ENCODE results near the gene ST6GAL2.

Gene ST6GAL2

GRCh38 chr2:106816974-106817373, 69.0 kb downstream of the ST6GAL2 start:
- DNase-seq, result no peak

GRCh38 chr2:106812841-106813240, 73.1 kb downstream of the ST6GAL2 start:
- DNase-seq, result no peak

DNA sequence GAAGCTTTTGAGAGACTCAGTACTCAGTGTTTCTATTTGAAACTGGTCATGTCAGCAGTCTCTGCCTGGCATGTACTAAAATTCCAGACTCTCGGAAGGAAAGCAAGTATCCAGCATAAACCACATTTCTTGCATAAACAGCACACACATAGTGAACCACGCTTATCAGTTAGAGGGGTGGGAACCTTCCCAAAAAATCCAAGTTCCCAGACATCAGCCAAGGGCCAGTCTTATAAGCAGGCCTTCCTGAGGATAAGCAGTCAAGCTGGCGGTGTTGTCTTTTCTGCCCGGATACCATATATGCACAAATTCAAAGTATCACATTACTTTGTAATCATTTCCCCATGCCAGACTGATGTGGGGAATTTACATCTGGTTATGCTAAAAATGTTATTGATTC, 73.6 kb downstream of the ST6GAL2 start:
- no peak for DNase-seq

GRCh38 chr2:106805716-106806115, 80.3 kb downstream of the ST6GAL2 start:
- DNase-seq, result no peak

- no peak for DNase-seq
Measured at GRCh38 chr2:106804161-106804560, 81.8 kb downstream of the ST6GAL2 start.

DNA sequence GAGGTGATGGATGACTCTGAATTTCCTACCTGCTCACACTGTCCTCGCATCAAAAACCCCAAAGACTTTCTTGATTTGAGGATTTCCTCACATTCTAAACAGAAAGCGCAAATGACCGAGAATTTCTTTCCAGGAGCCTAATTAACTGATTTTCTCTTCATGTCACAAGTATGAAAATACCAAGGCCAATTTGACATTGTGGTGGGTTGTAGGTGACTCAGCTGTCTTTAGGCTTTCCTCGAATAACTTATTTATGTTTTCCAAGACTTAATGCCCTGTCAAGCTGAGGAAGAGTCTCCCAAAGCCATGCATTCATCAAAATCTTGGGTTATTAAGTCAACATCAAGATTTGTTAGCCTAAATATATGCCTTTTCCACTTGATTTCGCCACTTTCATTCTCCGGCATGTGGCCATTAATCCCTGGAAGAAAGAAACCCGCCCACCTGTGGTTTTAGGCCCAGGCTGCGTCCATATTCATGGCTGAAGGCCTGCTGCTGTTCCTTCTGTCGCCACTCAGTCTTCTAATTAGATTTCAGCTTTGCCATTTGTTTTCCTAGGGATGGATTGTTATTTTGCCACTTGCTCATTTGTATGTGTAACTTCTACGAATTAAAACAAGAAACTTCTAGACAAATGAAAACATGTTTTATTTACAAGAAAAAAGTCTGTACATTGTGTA, 84.9 kb downstream of the ST6GAL2 start:
- DNase-seq, result no peak

- no peak for DNase-seq
Measured at GRCh38 chr2:106800180-106800579, 85.8 kb downstream of the ST6GAL2 start.

- no peak for DNase-seq
Measured at GRCh38 chr2:106798826-106799552, 87.0 kb downstream of the ST6GAL2 start.

GRCh38 chr2:106797494-106797893, 88.5 kb downstream of the ST6GAL2 start:
- no peak for DNase-seq

- DNase-seq, result no peak
Measured at GRCh38 chr2:106792671-106793070, 93.3 kb downstream of the ST6GAL2 start.

DNA sequence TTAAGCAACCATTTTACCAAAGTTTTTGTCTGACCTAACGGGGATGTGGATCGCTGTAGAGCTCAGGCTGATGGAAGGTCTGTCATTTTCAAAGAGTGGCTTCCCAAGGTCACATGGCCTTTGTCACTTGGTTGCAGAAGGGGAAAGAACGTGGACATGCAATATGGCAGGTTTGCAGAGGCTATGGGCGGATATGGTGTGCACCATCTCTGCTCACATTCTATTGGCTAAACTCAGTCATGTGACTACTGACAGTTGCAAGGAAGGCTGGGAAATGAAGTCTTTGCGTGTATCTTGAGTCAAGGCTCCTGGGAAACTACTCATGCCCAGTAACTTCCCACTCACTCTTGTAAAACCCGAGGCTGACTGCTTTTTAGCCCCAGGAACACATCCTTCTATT, 96.8 kb downstream of the ST6GAL2 start:
- no peak for DNase-seq

DNA sequence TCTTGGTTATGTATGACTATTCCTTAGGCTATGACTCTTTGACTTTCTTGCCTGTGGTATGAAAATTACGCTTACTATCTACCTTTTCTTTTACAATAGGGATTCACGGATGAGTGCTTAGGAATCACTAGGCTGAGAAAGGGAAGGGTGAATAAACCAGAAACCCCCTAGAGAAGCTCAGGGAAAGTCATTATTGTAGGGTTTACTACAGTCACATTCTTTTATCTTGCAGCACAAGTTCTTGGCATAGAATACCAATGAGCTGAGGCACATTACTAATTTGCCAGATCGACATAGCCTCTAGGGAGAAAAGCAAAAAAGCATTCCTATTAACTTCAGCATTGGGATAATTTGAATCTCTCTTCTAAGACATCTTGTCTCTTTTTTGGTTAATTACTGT, 103.3 kb downstream of the ST6GAL2 start:
- peak in 1 of 3 donors; percentile 6 for DNase-seq

GRCh38 chr2:106781196-106781595, 104.8 kb downstream of the ST6GAL2 start:
- no peak for DNase-seq

- no peak for DNase-seq
Measured at GRCh38 chr2:106771811-106772210, 114.2 kb downstream of the ST6GAL2 start.

DNA sequence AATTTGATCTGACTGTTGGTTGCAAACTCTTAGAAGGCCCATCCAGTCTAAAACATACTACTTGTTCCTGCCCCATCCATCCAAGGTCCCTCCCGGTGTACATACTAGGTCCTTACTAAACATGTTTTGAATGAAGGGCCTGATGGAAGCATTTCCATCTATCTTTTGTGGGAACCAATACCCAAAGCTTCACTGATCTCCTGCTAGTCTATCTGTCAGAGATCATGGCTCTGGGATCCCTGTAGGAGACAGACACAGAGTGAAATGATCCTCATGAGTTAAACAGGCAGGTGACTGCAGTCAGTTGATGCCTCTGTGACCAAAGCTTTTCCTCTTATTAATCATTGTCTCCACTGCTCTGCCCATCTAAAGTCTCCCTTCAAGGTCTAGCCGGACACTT, 115.0 kb downstream of the ST6GAL2 start:
- DNase-seq, result no peak

DNA sequence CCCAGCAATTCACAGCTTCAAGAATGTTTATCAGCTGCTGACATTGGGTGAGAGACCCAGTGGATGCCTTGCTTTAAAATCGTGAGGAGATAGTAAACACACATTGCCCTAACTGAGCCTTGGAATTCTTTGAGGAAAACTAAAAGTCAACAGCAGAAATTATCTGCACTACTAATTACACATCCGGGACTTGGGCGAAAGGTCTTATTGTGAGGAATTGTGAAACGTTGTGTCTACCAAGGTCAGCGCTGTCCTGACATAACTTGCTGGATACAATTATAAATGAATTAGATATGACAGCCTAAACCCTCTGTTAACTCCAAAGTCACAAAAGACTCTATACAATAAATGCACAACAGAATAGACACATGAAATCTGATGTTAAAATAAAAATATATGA, 121.4 kb downstream of the ST6GAL2 start:
- DNase-seq, result no peak

GRCh38 chr2:106759966-106760365, 126.0 kb downstream of the ST6GAL2 start:
- no peak for DNase-seq

- no peak for DNase-seq
Measured at GRCh38 chr2:106758901-106759497, 127.0 kb downstream of the ST6GAL2 start.
